GM12892 (cell line): ENCODE measurements around the gene COMMD7.

Experiments
- POLR2A ChIP-seq: IDR thresholded peaks from 2 replicates; pipeline ENCODE4 v1.6.1; 2011; ENCODE audit warnings: low read depth, low read length, control low read depth
- POLR2AphosphoS5 ChIP-seq: IDR thresholded peaks from 2 replicates; pipeline ENCODE4 v1.6.1; 2011; ENCODE audit warnings: low read depth, low read length, control low read depth
- TAF1 ChIP-seq: IDR thresholded peaks from 2 replicates; pipeline ENCODE4 v1.6.1; 2011; ENCODE audit warnings: low read depth, mild to moderate bottlenecking, control low read depth, low read length, borderline replicate concordance

GRCh38 chr20:32789896-32790750, 46.9 kb upstream of the COMMD7 start:
- TF ChIP-seq POLR2A (no peak), POLR2AphosphoS5 (no peak), TAF1 (no peak)
